Memory B cell (primary cell): Measurements from ENCODE around the gene SKAP1.
"Not testable (repeated sequence)": the region's sequence is repeated elsewhere in the genome, so short reads cannot be mapped to it uniquely, and the experiment has no call there.

Experiments used
- ATAC-seq: fragments of 150-1000 bp; cut with Tn5 transposase; 2 replicates; pipeline ENCODE4 v1.10.0; 2021; ENCODE audit warnings: low read depth, mild to moderate bottlenecking, moderate library complexity
- DNase-seq, 2 donors: peaks; one replicate each; pipeline ENCODE4 v3.0.0; 2022; ENCODE audit warnings: low spot score in 2 of 2
- H3K27ac Mint-ChIP-seq: one replicate; pipeline ENCODE4 v1.8.0; 2022; ENCODE audit warnings: mild to moderate bottlenecking, moderate library complexity, mixed read lengths
- H3K27me3 Mint-ChIP-seq: one replicate; pipeline ENCODE4 v1.8.0; 2022; ENCODE audit warnings: mixed read lengths
- H3K36me3 Mint-ChIP-seq: one replicate; pipeline ENCODE4 v1.8.0; 2022; ENCODE audit warnings: mild to moderate bottlenecking, mixed read lengths
- H3K4me1 Mint-ChIP-seq: one replicate; pipeline ENCODE4 v1.8.0; 2022; ENCODE audit warnings: mixed read lengths
- H3K4me3 Mint-ChIP-seq: one replicate; pipeline ENCODE4 v1.8.0; 2022; ENCODE audit warnings: mild to moderate bottlenecking, moderate library complexity, mixed read lengths
- H3K9me3 Mint-ChIP-seq: one replicate; pipeline ENCODE4 v1.8.0; 2022; ENCODE audit warnings: mixed read lengths

The SKAP1 gene

DNA sequence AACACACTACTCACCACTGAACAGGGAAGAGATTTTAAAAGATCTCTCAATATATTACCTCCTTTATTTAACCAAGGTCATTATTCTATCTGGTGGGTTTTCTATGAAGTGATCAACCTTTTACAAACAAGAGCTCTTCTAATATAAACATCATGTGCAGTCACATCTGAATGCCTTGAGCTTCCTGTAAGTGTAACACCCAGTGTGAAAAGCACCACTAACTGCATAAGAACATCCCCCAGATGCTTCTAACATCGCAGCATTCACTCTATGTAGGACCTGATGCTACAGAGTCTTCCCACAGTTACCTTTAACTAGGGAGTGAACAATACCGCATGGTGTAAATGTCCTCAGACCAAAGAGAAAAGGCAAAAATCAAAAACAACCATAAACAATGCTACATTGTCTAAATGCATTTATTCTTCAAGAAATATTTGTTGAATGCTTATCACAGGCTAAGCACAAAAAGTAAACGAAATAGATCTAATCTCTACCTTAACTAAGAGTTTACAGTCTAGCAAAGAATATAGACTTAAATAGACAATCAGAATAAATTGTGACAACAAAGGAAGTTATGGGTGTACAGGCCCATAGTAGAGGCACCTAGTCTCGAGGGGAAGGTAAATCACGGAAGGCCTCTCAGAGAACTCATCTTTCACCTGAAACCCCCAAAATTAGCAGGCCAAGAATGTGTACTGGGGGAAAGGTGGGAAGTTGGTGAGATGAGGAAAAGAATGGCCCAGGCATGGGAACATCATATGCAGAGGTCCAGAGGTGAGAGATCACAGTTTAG lies 16.2 kb downstream of the SKAP1 start:
- Mint-ChIP-seq H3K27ac (peak overlapping the region; percentile 7), H3K4me3 (no peak overlapping the region), H3K4me1 (peaks cover 10% of the 10 kb centered on the region), H3K27me3 (peaks cover 14% of the 10 kb centered on the region), H3K9me3 (no peaks in the 10 kb centered on the region), H3K36me3 (peaks cover 3% of the 10 kb centered on the region)
- DNase-seq (no peak), ATAC-seq (peak; percentile 56)

DNA sequence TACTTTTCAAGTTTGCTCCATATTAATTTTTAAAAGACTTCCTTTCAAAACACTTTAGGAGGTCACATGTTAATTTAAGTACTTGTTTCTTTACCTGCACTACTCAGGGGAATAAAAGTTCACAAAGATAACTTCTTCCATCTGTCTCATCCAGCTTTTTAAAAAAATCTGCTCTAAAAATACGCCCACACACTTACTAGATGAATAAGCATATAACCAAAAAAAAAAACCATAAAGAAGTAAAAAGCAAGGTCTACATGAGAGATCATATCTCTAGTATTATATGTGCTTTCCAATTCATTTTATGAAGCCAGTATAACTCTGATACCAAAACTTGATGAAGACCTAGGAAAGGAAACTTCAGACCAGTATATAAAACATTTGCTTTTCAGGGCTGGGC lies 17.2 kb downstream of the SKAP1 start:
- Mint-ChIP-seq H3K27me3 (peaks cover 13% of the 10 kb centered on the region), H3K4me1 (peaks cover 8% of the 10 kb centered on the region), H3K4me3 (no peak overlapping the region), H3K36me3 (peaks cover 3% of the 10 kb centered on the region), H3K9me3 (no peaks in the 10 kb centered on the region), H3K27ac (peak overlapping the region; percentile 52)
- ATAC-seq = no peak
- no peak for DNase-seq

GRCh38 chr17:48410821-48411220 lies 19.2 kb downstream of the SKAP1 start:
- H3K36me3 Mint-ChIP-seq, H3K9me3 Mint-ChIP-seq, H3K4me3 Mint-ChIP-seq, DNase-seq, H3K27ac Mint-ChIP-seq, H3K4me1 Mint-ChIP-seq, ATAC-seq: not testable (repeated sequence)
- H3K27me3 Mint-ChIP-seq = peaks cover 16% of the 10 kb centered on the region

DNA sequence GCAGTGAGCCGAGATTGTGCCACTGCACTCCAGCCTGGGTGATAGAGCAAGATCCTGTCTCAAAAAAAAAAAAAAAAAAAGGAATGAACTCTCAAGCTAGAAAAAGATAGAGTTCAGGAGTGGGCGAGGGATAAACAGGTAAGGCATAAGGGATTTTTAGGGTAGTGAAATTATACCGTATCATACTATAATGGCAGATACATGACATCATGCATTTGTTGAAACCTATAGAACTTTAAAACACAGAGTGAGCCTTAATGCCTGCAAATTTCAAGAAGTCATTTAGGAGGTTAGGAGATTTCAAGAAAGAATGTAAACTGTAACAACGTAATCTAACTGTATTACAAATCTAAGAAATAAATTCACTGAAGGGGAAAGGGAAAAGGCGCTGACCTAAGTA lies 20.4 kb downstream of the SKAP1 start:
- peaks cover 12% of the 10 kb centered on the region for H3K27me3 Mint-ChIP-seq
- H3K4me1 Mint-ChIP-seq = peaks cover 8% of the 10 kb centered on the region
- peaks cover 3% of the 10 kb centered on the region for H3K36me3 Mint-ChIP-seq
- no peak for DNase-seq
- no peak overlapping the region for H3K27ac Mint-ChIP-seq
- ATAC-seq = no peak
- H3K4me3 Mint-ChIP-seq = no peak overlapping the region
- H3K9me3 Mint-ChIP-seq = no peaks in the 10 kb centered on the region

- Mint-ChIP-seq H3K36me3 (peaks cover 3% of the 10 kb centered on the region), H3K27ac (no peak overlapping the region), H3K4me3 (no peak overlapping the region), H3K9me3 (no peaks in the 10 kb centered on the region), H3K4me1 (peaks cover 2% of the 10 kb centered on the region), H3K27me3 (peaks cover 11% of the 10 kb centered on the region)
- ATAC-seq (no peak), DNase-seq (no peak)
Observed at GRCh38 chr17:48406936-48407567, 23.0 kb downstream of the SKAP1 start.

DNA sequence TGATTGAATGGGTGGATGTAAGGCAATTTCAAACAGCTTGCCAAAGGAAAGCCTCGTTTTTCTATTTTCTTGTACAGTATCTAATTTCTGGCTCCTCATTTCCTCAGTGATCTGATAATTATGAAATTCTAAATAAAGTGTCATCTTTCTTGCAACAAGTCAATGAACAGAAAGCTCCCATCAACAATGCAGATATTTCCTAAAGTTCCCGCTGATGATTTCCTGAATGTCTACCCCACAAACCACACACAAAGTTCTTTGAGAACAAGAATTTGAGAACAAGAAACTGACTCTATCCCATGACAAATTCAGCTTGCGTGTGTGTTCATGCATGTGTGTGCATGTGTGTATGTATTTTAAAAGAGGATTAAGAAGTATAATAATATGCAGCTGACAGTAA lies 35.2 kb downstream of the SKAP1 start:
- no peaks in the 10 kb centered on the region for H3K9me3 Mint-ChIP-seq
- no peaks in the 10 kb centered on the region for H3K4me1 Mint-ChIP-seq
- H3K27me3 Mint-ChIP-seq = no peaks in the 10 kb centered on the region
- no peaks in the 10 kb centered on the region for H3K36me3 Mint-ChIP-seq
- DNase-seq (no peak), ATAC-seq (no peak)
- H3K27ac Mint-ChIP-seq = no peak overlapping the region
- H3K4me3 Mint-ChIP-seq = no peak overlapping the region

DNA sequence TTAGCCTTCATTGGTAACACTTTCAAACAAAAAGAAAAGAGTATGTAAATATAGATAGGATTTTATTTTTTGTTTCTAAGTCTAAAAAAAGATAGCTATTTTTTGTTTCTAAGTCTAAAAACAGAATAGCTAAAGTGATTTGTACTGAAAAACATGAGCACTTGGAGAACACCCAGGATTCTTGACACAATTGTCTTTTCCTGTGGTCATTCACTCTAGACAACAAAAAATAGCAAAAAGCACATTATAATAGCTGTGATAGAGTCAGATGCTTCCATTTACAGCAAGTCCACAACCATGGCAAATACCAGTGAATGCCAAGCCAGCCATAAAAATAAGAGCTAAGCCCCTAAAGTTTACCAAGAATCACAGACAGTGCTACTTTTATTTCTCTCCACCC lies 36.7 kb downstream of the SKAP1 start:
- no peak overlapping the region for H3K27ac Mint-ChIP-seq
- no peaks in the 10 kb centered on the region for H3K4me1 Mint-ChIP-seq
- no peak for ATAC-seq
- no peak for DNase-seq
- H3K27me3 Mint-ChIP-seq = no peaks in the 10 kb centered on the region
- no peaks in the 10 kb centered on the region for H3K36me3 Mint-ChIP-seq
- no peak overlapping the region for H3K4me3 Mint-ChIP-seq
- no peaks in the 10 kb centered on the region for H3K9me3 Mint-ChIP-seq

DNA sequence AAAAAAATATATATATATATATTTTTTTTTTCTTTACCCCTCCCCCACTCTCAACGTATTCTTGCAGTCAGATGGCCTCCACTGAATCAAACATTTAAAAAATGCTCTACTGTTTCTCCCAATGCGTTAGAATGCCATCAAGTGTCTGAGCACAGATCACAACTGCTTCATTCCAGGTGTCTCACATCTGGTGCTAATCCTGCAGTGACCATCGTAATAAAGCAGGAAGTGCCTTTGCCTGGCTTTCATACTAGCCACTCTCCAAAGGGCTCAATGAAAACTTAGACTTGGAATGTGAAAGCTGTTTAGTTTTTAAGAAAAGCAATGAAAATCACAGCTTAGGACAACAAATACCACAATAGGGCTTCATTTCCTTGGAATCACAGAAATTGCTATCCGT lies 37.2 kb downstream of the SKAP1 start:
- no peaks in the 10 kb centered on the region for H3K9me3 Mint-ChIP-seq
- no peaks in the 10 kb centered on the region for H3K36me3 Mint-ChIP-seq
- no peak for ATAC-seq
- no peaks in the 10 kb centered on the region for H3K27me3 Mint-ChIP-seq
- H3K27ac Mint-ChIP-seq = no peak overlapping the region
- no peaks in the 10 kb centered on the region for H3K4me1 Mint-ChIP-seq
- H3K4me3 Mint-ChIP-seq = no peak overlapping the region
- no peak for DNase-seq

GRCh38 chr17:48391444-48391843 lies 38.6 kb downstream of the SKAP1 start:
- Mint-ChIP-seq H3K4me1 (no peaks in the 10 kb centered on the region), H3K27ac (no peak overlapping the region), H3K4me3 (no peak overlapping the region), H3K9me3 (no peaks in the 10 kb centered on the region), H3K36me3 (no peaks in the 10 kb centered on the region), H3K27me3 (peaks cover 3% of the 10 kb centered on the region)
- ATAC-seq = no peak
- DNase-seq = no peak

DNA sequence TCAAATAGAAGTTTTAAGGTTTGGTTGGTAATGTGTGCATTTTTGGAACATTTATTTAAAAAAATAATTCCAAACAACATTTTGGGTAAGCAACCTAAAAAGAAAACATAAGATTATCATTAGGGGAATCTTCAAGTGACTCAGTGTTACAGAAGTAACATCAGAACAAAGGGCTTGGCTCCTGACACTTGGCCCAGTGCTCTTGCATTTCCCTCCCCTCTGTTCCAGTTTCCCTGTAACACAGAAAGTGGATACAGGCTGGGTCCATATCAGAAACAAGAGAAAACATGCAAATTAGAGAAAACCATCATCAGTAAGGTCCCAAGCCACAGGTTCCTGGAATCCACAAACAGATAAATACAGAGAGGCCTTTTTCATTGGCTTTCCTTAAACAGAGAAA lies 40.1 kb downstream of the SKAP1 start:
- no peaks in the 10 kb centered on the region for H3K4me1 Mint-ChIP-seq
- H3K27me3 Mint-ChIP-seq = peaks cover 5% of the 10 kb centered on the region

DNA sequence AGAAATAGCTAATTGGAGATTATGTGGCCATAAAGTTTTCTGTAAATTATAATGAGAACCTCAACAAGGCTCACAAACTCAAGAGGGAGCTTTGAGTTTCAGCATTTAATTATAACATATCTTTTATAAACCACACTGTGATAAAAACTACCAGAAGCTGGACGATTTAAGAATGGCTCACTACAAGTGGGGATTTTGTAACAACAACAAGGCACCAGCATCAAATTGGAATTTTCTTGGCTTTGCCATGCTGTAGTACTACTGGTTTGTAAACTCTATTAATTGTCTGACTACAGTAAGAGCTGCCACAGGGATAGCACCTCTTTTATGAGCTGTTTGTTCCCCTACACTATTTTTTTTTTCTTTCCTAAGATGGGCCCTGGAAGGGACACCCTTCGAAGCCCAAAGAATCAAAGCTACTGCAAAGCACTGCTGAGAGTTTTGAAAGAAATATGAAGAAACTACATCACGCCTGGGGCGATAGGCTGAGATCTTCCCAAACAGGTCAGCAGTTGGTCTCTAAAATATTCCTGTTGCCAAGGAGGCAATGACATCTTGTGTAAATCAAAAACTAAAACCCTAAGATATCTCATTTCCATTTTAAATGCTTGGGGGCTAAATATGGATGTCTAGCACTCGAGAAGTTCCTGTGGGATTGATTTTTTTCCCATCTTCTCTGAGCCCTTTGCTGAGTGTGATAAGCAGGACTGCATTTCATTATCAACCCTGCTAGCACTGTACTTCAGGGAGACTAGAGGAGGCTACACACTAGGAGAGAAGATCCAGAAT lies 40.9 kb downstream of the SKAP1 start:
- H3K4me1 Mint-ChIP-seq = no peaks in the 10 kb centered on the region
- no peak overlapping the region for H3K27ac Mint-ChIP-seq
- ATAC-seq = no peak
- no peaks in the 10 kb centered on the region for H3K36me3 Mint-ChIP-seq
- peaks cover 8% of the 10 kb centered on the region for H3K27me3 Mint-ChIP-seq
- DNase-seq = no peak
- no peaks in the 10 kb centered on the region for H3K9me3 Mint-ChIP-seq
- H3K4me3 Mint-ChIP-seq = no peak overlapping the region

More for the DNA sequence above, 40.1 kb downstream of the SKAP1 start:
- no peak for DNase-seq
- H3K9me3 Mint-ChIP-seq = no peaks in the 10 kb centered on the region
- no peak for ATAC-seq
- no peak overlapping the region for H3K4me3 Mint-ChIP-seq
- no peaks in the 10 kb centered on the region for H3K36me3 Mint-ChIP-seq
- no peak overlapping the region for H3K27ac Mint-ChIP-seq

GRCh38 chr17:48386826-48387225 lies 43.2 kb downstream of the SKAP1 start:
- Mint-ChIP-seq H3K4me3 (no peak overlapping the region), H3K27me3 (peaks cover 10% of the 10 kb centered on the region), H3K4me1 (no peaks in the 10 kb centered on the region), H3K27ac (no peak overlapping the region), H3K36me3 (peaks cover 2% of the 10 kb centered on the region), H3K9me3 (no peaks in the 10 kb centered on the region)
- no peak for ATAC-seq
- DNase-seq = no peak

DNA sequence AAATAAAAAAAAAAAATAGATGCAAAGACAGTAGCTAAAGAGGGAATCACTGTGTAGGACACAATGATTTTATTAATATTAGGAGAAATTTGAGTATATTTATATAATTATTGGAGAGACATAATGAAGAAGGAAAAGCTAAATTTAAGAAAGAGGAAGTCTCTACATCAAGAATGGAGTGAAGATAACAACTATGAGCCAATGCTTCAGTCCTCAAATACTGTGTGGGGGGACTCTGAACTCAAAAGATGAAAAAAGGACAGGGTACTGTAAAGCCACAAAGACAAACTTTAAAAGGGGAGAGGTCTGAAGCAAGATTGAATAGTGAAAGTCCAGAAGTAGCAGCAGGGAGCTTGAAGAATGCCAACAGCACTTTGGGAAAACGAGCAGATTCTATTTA lies 44.7 kb downstream of the SKAP1 start:
- Mint-ChIP-seq H3K27ac (no peak overlapping the region), H3K4me3 (no peak overlapping the region), H3K9me3 (no peaks in the 10 kb centered on the region), H3K36me3 (peaks cover 2% of the 10 kb centered on the region), H3K4me1 (no peaks in the 10 kb centered on the region), H3K27me3 (peaks cover 10% of the 10 kb centered on the region)
- ATAC-seq = no peak
- DNase-seq = no peak

GRCh38 chr17:48384164-48384563 lies 45.9 kb downstream of the SKAP1 start:
- Mint-ChIP-seq H3K27ac (no peak overlapping the region), H3K27me3 (peaks cover 10% of the 10 kb centered on the region), H3K9me3 (no peaks in the 10 kb centered on the region), H3K4me3 (no peak overlapping the region), H3K36me3 (peaks cover 2% of the 10 kb centered on the region), H3K4me1 (no peaks in the 10 kb centered on the region)
- ATAC-seq = no peak
- no peak for DNase-seq
